ENCODE data around the gene C1QTNF7. TPM values are rescaled to one million over a fixed set of nuclear protein-coding genes. Genes with fewer than 3 reads are reported as not detected.

The C1QTNF7 gene
- total RNA-seq, 1 donor from 2014 or later = not detected

- Mint-ChIP-seq H3K27me3 (ENCODE audit: low read depth, unreplicated experiment) (no peaks in the 10 kb centered on the region), H3K36me3 (ENCODE audit: low read depth, unreplicated experiment) (peaks cover 17% of the 10 kb centered on the region), H3K27ac (ENCODE audit: unreplicated experiment) (peak overlapping the region; percentile 80), H3K4me1 (ENCODE audit: low read depth, unreplicated experiment) (peaks cover 14% of the 10 kb centered on the region), H3K4me3 (ENCODE audit: unreplicated experiment) (peak overlapping the region; percentile 86), H3K9me3 (ENCODE audit: unreplicated experiment) (peaks cover 6% of the 10 kb centered on the region)
- DNase-seq (ENCODE audit: low read depth) = peak; percentile 59
- Histone ChIP-seq H4K20me1 (ENCODE audit: insufficient read depth, low read length) (no peaks in the 10 kb centered on the region), H3K79me2 (ENCODE audit: insufficient read depth, low read length) (peaks cover 10% of the 10 kb centered on the region), H3K9me3 (ENCODE audit: insufficient read depth, low read depth, low read length) (no peaks in the 10 kb centered on the region), H3K27ac (ENCODE audit: low read depth, low read length) (peak overlapping the region; percentile 86), H3K9ac (ENCODE audit: low read length) (peak overlapping the region; percentile 88), H3K4me1 (ENCODE audit: insufficient read depth, low read length) (peaks cover 14% of the 10 kb centered on the region), H3K36me3 (ENCODE audit: insufficient read depth, low read length) (peaks cover 2% of the 10 kb centered on the region), H3K27me3 (ENCODE audit: insufficient read depth, low read length) (no peaks in the 10 kb centered on the region), H3K4me3 (ENCODE audit: insufficient read depth, low read depth, low read length) (peak overlapping the region; percentile 70), H3K4me2 (ENCODE audit: low read length) (peak overlapping the region; percentile 91), H2AFZ (ENCODE audit: low read depth, low read length) (peak overlapping the region; percentile 93)
- no peak for TF ChIP-seq EZH2 (IDR thresholded peaks at IDR 0.05; ENCODE audit: insufficient read depth, low read length)
- no peak for FAIRE-seq
Observed at GRCh38 chr4:15479913-15480185, 52.0 kb downstream of the C1QTNF7 start.

- Histone ChIP-seq H3K36me3 (ENCODE audit: insufficient read depth, low read length) (peaks cover 2% of the 10 kb centered on the region), H3K27ac (ENCODE audit: low read depth, low read length) (no peak overlapping the region), H4K20me1 (ENCODE audit: insufficient read depth, low read length) (no peaks in the 10 kb centered on the region), H2AFZ (ENCODE audit: low read depth, low read length) (no peak overlapping the region), H3K9me3 (ENCODE audit: insufficient read depth, low read depth, low read length) (no peaks in the 10 kb centered on the region), H3K9ac (ENCODE audit: low read length) (no peak overlapping the region), H3K27me3 (ENCODE audit: insufficient read depth, low read length) (no peaks in the 10 kb centered on the region), H3K79me2 (ENCODE audit: insufficient read depth, low read length) (peaks cover 14% of the 10 kb centered on the region), H3K4me3 (ENCODE audit: insufficient read depth, low read depth, low read length) (no peak overlapping the region), H3K4me2 (ENCODE audit: low read length) (no peak overlapping the region), H3K4me1 (ENCODE audit: insufficient read depth, low read length) (peaks cover 14% of the 10 kb centered on the region)
- FAIRE-seq (no peak), DNase-seq (ENCODE audit: low read depth) (no peak)
- Mint-ChIP-seq H3K27ac (ENCODE audit: unreplicated experiment) (no peak overlapping the region), H3K4me1 (ENCODE audit: low read depth, unreplicated experiment) (peaks cover 14% of the 10 kb centered on the region), H3K36me3 (ENCODE audit: low read depth, unreplicated experiment) (peaks cover 30% of the 10 kb centered on the region), H3K4me3 (ENCODE audit: unreplicated experiment) (no peak overlapping the region), H3K9me3 (ENCODE audit: unreplicated experiment) (peaks cover 13% of the 10 kb centered on the region), H3K27me3 (ENCODE audit: low read depth, unreplicated experiment) (no peaks in the 10 kb centered on the region)
- no peak for TF ChIP-seq EZH2 (IDR thresholded peaks at IDR 0.05; ENCODE audit: insufficient read depth, low read length)
- no peak for TF ChIP-seq CTCF (IDR thresholded peaks at IDR 0.05; ENCODE audit: insufficient read depth, low read depth, low read length)
Observed at GRCh38 chr4:15481961-15482745, 54.3 kb downstream of the C1QTNF7 start.

GRCh38 chr4:15482842-15483241 is 55.0 kb downstream of the C1QTNF7 start:
- Histone ChIP-seq H3K9ac (ENCODE audit: low read length) (no peak overlapping the region), H3K4me1 (ENCODE audit: insufficient read depth, low read length) (peaks cover 14% of the 10 kb centered on the region), H3K27me3 (ENCODE audit: insufficient read depth, low read length) (no peaks in the 10 kb centered on the region), H3K4me3 (ENCODE audit: insufficient read depth, low read depth, low read length) (no peak overlapping the region), H2AFZ (ENCODE audit: low read depth, low read length) (no peak overlapping the region), H3K4me2 (ENCODE audit: low read length) (no peak overlapping the region), H3K27ac (ENCODE audit: low read depth, low read length) (no peak overlapping the region), H3K9me3 (ENCODE audit: insufficient read depth, low read depth, low read length) (no peaks in the 10 kb centered on the region), H4K20me1 (ENCODE audit: insufficient read depth, low read length) (no peaks in the 10 kb centered on the region), H3K36me3 (ENCODE audit: insufficient read depth, low read length) (peaks cover 2% of the 10 kb centered on the region), H3K79me2 (ENCODE audit: insufficient read depth, low read length) (peaks cover 14% of the 10 kb centered on the region)
- H3K9me3 Mint-ChIP-seq (ENCODE audit: unreplicated experiment) = peaks cover 13% of the 10 kb centered on the region
- H3K27ac Mint-ChIP-seq (ENCODE audit: unreplicated experiment) = no peak overlapping the region
- H3K4me1 Mint-ChIP-seq (ENCODE audit: low read depth, unreplicated experiment) = peaks cover 14% of the 10 kb centered on the region
- H3K4me3 Mint-ChIP-seq (ENCODE audit: unreplicated experiment) = no peak overlapping the region
- peaks cover 31% of the 10 kb centered on the region for H3K36me3 Mint-ChIP-seq (ENCODE audit: low read depth, unreplicated experiment)
- TF ChIP-seq CTCF (IDR thresholded peaks at IDR 0.05; ENCODE audit: insufficient read depth, low read depth, low read length) (no peak), EZH2 (IDR thresholded peaks at IDR 0.05; ENCODE audit: insufficient read depth, low read length) (no peak)
- no peaks in the 10 kb centered on the region for H3K27me3 Mint-ChIP-seq (ENCODE audit: low read depth, unreplicated experiment)
- FAIRE-seq (no peak), DNase-seq (ENCODE audit: low read depth) (no peak)

Data from astrocyte (in vitro differentiated cells and primary cell).